ENCODE results near the gene RASGEF1B.
"Not testable (repeated sequence)": the region's sequence is repeated elsewhere in the genome, so short reads cannot be mapped to it uniquely, and the experiment has no call there.

The RASGEF1B gene

DNA sequence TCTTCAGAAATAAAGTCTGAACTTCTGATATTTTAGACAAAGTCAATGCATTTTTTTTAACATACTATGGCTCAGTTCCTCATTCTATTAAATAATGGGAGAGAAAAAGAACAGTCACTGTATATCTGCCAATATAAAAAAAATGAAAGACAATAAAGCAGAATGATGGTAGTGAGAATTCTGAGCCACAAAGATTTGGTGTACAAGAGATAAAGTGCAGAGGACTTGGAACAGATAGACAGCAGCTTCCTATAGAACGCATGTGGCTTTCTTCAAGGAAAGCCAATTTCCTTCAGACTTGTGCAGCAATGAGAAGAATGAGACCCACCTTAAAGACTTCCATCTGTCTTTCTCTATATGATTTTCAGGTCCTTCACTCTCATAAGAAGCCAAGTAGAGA lies 39.7 kb downstream of the RASGEF1B start:
- no peak for DNase-seq (ENCODE audit: low spot score)

DNA sequence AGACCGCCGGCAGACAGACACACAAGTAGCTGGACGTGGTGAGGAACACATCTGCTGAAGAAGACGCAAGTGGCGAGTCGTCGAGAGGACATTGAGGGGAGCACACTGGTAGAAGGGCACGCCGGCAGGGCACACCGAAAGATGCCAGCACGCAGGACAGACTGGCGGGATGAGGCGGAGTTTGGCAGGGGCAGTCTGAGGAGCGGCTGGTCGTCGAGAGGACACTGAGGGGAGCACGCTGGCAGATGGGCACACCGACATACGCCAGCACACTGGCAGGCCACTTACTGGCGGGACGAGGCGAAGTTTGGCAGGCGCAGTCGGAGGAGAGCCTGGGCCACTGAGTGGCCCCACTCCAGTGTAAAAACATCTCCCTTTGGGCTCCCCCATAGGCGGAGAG lies 42.1 kb downstream of the RASGEF1B start:
- DNase-seq (ENCODE audit: low spot score), result no peak

DNA sequence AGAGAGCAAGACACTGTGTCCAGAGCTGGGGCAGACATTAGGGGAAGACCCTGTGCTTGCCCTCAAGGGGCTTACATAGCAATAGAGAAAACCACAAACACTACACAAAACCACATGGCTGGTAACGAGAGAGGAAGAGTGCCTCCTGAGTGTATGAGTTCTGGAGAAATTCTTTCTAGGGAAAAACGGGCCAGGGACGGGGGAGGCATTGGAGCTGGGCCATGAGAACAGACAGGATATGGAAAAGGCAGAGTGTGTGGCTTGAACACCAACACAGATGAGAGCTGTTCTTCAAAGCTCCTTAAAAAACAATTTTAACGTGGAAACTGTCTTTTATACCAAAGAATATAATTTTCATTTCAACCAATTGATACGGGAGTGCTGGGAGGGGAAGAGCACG lies 42.7 kb downstream of the RASGEF1B start:
- DNase-seq (ENCODE audit: low spot score), result no peak

DNA sequence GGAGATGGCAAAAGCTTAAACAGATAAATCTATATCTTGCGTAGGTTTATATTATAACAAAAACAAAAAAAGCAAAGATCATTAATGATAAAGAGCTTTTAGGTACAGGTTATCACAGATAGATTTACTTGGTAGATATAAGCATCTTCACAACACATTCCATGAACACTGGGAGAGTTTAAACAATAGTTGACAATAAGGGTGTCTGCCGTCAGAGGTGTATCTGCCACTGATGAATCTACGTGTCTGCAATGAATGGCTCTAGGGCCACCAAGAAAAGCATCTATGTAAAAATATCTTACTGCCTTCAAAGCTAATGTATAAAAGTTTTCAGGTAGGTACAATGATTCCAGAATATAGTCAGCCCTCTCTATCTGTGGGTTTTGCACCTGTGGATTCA lies 43.7 kb downstream of the RASGEF1B start:
- no peak for DNase-seq (ENCODE audit: low spot score)

DNA sequence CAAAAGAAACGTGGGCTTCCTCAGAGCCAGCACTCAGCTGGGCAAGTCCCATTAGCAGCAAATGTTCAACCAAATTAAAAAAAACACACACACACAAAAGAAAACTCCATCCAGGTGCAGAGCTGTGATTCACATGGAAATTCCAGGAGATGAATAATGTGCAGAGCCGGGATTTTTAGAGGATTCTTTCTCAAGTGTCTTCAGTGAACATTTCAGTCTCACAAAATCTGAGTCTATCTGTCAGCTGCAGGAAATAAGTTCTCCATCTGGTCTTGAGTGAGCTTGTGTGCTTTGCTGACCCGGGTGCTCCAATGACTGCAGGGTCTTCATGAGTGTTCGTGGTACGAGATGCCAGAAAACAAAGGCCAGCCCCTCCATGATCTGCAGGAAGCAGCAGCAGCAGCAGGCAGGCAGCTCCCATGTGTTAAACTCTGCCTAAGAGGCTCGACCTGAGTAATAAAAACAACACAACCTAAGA lies 44.3 kb downstream of the RASGEF1B start:
- DNase-seq (ENCODE audit: low spot score), result no peak

DNA sequence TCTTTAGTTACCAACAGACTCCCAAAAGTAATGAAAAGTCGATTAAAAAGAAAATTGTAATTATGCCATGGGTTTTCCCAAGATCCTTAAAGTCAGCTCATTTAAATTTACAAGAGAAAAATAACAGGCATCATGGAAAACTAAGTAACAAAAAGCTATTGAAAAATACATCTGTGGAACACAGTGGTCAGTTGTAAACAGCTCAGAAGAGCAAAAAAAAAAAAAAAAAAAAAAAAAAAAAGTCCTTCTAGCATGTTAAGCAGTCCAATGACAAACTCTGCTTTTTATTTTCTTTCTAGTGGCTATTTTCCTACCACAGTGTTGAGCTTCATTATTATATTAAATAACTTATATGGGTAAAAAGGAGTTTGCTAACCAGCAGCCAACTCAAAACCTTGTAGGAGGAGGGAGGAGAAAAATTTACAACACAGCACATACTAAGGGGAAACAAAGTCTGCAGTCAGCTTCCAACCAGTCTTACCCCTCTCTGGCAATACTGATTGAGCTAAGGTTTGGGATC lies 44.9 kb downstream of the RASGEF1B start:
- DNase-seq (ENCODE audit: low spot score), result peak; percentile 73

DNA sequence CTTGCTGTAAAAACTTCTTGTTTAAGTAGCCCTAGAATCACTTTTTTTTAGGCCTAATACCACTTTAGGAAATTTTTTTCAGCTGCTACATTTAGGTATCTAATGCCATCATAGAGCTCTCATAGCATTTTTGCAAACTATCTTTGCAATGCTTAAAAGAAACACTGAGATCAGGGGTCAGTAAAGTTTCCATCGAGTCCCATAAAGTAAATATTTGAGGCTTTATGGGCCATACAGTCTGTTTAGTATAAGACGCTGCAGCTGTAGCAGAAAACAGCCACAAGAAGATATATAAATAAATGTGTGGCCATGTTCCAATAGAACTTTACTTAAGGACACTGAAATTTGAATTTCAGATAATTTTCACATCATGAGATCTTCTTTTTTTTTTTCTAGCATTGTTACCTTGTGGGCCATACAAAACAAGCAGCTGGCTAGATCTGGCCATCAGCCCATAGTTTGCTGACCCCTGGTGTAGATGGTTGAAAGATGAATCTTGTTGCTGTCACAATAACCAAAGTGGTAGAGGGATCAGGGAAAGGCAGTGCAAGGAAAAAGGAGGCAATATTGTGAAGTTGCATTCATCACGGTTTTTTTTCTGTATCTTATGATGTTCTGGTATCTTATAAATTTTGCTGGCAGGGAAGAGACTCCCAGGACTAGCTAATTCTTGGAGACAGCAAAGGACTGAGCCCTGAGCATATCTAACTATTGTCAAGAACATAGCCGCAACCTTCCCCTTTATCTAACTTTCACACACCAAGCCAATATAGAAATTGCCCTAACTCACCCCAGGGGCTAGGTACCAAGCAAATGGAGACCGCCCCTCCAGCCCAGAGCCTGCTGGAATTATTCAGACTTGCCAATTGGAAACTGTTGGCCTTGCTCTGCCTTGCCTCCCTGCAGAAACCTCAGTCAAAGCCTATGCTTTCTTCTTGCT lies 46.6 kb downstream of the RASGEF1B start:
- no peak for DNase-seq (ENCODE audit: low spot score)

DNA sequence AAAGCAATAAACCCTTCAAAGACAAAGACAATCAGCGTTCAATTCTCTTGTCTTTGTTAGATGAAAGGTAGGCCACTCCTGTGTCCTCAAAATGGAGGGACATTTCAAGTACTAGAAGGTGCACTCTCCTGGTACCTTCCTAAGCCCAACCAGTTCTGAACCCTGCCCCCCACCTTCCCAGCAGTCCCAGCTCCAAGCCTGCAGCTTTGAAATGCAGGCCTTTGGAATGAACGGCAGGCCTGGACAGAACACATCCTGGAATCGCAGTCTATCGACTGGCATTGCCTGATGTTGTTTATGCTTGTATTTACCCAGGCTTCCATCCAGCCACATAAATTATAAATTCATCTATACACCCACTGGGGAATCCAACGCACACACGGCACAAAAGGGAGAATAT lies 47.4 kb downstream of the RASGEF1B start:
- no peak for DNase-seq (ENCODE audit: low spot score)

DNA sequence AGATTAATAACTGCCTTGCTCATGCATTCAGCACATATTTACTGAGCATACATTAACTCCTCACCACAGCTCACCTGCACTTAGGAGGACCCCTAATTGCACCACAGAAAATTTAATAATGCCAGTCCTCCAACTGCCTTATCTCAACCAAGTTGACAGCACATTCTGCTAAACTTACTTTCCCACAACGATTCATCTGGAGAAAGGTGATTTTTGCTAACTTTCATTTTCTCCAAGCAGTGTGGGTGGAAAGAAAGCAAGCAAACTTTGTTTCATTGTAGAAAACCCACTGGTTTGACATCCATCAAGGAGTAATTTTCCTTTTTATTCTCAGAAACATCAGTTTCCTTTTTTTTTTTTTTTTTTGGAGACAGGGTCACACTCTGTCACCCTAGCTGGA lies 49.1 kb downstream of the RASGEF1B start:
- no peak for DNase-seq (ENCODE audit: low spot score)

DNA sequence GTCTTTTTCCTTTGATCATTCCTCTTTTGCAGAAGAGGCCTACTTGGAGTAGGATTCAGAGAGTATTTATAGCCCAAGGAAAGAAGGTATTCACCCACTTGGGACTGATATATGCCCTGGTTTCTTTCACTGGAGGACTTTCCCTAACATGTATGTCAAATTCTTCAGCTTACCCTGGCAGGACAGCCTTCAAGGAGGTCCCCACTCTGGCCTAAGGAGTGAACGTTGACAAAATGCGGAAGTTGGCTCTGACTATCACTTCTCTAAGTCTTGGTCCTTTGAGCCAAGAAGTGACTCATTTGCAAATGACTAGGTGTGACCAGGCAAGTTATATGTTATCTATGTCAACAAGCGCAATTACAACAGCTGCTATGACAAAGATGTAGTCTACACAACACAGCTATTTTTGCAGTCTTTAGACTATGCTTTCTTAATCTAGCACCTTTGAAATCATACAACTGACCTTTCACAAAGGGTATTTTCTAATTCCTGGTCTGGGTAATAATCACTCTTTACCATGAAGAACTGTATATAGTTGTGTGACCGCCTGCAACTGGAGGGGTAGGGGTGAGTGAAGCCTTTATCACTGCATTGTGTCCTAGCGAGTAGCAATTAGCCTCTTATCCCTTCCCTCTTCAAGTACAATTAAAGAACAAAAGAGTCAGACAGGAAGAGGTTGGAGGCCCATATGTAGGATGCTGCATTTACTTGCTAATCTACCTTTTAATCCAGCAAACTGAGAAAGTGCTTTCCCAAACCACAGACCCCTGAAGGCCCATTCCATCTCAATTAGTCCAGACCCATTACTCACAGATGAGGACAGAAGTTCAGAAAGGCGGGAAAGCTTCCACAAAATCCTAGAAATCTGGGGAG lies 50.1 kb downstream of the RASGEF1B start:
- DNase-seq (ENCODE audit: low spot score), result no peak

DNA sequence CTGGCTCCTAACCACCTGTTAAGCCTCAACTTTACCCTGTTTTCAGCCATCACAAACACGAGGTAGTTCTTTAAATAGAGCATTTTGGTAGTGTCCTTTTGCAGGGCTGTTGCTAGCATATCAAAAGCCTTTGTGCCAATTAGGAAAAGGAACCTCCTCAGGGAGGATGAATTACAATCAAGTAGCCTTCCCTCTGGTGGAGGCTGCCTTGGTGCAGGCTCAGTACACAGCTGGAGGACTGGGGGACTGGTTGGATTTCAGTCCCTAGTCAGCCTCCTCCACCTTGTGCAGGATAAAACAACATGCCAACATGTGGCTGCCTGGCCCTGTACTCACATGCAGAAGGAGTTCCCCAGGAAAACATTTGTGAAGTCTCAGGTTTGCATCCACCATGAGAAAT lies 53.1 kb downstream of the RASGEF1B start:
- no peak for DNase-seq (ENCODE audit: low spot score)

DNA sequence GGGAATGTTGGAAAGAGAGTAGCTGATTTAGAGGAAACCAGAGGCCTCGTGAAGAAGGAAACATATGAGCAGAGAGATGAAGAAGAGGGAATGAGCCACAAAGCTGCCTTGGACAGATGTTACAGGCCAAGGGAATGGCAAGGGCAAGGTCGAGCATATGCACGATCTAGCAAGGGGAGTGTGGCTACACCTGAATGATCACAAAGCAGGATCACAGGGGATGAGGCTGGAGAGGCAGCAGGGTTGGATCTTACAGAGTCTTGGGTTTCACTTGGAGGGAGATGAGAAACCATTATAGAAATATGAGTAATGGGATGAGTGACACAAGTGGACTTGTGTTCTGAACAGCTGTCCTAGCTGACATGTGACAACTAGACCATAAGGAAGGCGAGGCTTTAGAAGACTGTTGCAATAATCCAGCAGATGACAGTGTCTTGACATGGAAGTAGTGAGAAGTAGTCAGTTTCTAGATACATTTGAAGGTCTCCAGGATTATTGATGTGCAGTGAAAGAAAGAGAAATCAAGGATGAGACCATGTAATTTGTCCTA lies 58.7 kb downstream of the RASGEF1B start:
- DNase-seq (ENCODE audit: low spot score), result no peak

DNA sequence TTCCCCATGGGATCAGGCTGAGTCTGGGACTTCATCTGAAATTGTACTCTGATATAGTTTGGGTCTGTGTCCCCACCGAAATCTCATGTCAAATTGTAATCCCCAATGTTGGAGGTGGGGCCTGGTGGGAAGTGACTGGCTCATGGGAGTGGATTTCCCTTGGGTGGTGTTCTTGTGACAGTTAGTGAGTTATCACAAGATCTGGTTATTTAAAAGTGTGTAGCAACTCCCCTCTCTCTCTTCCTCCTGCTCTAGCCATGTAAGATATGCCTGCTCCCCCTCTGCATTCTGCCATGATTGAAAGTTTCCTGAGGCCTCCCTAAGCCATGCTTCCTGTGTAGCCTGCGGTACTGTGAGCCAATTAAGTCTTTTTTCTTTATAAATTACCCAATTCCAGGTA lies 61.0 kb downstream of the RASGEF1B start:
- no peak for DNase-seq (ENCODE audit: low spot score)

DNA sequence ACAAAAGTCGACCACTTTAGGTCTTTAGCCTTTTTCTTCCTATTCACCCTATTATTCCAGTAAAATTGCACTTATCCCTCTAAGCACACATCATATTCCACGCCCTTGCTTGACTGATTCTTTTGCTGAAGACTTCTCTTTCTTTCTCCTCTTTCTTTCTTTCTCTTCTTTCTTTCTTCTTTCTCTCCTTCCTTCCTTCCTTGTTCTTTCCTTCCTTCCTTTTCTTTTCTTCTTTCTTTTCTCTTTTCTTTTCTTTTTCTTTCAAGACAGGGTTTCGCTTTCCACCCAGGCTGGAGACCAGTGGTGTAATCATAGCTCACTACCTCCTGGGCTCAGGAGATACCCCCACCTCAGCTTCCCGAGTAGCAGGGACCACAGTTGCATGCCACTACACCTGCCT lies 61.9 kb downstream of the RASGEF1B start:
- no peak for DNase-seq (ENCODE audit: low spot score)

DNA sequence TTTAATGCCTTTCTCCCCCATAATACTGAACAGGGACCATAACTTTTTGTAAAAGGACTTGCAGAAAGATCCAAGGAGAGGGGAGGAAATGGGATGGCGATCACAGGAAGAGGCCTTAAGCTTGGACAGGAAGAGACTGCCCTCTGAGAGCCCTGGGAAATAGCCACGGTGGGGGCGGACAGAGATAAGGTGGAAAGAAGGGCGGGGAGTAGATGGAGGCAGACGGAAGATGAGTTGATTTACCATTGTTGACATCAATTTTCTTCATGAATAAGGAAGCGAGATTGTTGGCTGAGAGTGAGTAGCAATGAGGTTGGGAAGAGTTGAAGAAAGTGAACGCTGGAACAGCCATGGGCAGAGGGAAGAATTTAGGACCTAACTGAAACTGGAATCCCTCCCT lies 63.4 kb downstream of the RASGEF1B start:
- DNase-seq (ENCODE audit: low spot score), result no peak

DNA sequence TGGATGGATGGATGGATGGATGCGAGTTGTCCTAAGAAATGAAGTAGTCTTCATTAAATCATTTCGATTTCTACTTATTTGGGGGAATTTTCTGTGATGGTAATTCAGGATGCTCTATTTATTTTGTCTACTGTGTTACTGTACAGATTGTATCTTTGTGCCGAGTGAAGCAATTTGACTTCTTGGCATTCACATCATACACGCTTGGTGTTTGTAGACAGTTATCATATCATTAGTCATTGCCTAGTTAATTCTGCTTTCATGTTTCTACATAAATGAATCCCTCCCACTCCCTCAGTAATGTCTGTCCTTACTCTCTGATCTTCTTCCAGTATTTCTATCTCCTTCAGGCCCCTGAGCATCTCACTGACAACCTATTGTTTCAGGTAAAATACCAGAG lies 64.0 kb downstream of the RASGEF1B start:
- DNase-seq (ENCODE audit: low spot score), result no peak

DNA sequence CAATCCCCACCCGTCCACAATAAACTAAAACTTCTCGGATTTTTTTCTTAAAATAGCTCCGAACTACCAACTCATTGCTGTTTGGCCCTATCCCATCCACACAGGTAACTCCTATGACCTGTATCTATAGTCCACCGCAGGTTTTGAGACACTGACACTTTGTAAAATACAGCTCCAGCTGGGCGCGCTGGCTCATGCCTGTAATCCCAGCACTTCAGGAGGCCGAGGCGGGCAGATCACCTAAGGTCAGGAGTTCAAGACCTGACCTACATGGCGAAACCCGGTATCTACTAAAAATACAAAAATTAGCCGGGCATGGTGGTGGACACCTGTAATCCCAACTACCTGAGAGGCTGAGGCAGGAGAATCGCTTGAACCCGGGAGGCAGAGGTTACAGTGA lies 65.2 kb downstream of the RASGEF1B start:
- not testable (repeated sequence) for DNase-seq (ENCODE audit: low spot score)

DNA sequence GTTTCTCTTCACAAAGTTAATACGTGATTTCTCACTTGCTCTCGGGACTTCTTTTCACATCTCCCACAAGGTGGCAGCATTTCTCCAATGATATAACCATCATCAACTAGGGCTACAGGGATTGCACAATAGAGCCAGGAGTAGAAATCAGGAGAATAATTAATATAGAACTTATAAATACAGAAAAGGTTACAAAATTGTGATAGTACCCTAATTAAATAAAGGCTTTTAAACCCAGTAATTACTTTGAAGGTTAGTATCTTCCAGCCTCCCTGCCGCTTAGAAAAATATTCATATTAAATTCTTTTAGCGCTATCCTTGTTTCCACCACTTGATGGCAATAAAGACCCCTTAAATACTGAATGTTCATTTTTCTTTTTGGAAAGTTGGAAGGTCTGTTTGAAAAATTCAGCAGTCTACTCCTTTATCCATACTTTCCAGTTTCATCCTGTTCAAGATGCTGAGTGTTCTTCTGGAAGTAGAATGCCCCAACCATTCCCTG lies 65.8 kb downstream of the RASGEF1B start:
- DNase-seq (ENCODE audit: low spot score), result peak; percentile 87

DNA sequence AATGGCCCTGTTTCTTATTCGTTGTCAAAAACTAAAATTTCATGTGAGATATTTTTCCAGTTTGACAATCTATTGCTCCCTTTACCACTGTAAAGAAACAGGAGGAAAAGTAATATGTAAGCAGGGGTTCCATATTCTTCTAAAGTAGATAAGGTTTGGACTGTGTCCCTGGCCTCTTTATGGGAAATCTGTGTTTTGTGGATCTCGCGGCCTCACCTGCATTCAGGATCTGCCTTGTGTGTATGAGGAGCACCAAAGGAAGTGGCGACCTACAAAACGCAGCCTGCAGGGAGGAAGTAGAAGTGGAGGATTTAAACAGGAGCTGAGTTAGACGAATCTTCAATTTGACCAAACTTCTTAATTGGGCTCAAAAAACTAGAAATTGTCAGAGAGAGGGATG lies 67.0 kb downstream of the RASGEF1B start:
- DNase-seq (ENCODE audit: low spot score), result no peak

DNA sequence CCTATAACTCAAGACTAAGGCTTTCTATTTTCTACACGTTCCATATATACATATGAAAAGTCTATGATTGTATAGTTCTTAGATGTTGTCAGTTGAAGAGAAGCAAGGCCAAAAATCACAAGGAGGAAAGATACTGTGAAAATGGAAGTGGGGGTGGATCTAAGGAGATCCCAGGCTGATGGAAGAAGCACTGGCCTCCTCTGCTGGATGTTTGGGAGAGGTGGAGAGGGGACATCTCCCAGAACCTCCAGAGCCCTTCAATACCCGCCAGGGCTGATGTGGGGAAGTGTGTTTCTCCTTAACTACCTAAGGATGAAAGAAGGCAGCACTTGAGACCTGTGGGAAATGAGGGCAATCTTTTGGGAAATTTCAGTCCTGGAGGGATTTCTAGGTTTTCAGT lies 67.4 kb downstream of the RASGEF1B start:
- DNase-seq (ENCODE audit: low spot score), result no peak

DNA sequence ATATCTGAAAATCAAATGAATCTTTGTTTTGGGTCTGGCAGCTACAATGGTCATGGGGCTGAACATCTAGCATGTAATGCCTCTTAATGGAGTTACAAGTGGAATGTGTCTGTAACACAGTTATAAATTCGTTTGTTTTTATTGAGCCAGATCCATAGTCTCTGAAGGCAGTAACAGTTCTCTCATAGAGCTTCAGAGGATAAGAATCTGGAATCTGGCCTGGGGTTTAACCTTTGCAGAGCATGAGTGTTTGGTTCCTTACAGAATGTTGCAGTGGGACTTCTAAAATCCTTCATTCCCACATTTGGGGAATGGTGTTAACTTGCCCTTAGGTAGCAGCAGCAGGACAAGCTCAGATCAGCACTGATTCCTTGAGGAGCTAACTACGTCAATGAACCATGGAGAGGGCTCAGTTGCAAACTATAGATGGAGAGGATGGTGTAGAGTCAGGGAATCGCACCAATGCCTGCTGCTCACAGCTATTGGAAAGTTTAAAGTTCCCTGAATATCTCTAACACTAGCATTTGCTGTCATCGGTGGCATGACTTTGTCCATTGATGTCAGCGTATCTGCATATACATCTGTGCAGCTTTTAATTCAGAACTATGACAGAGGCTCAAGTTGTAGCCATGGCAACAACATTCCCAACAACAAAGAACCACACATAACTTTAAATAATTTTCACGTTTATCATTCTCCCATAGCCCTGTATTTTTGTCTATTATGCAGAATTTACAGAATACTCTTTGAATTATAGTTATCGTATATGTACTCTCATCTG lies 72.2 kb downstream of the RASGEF1B start:
- no peak for DNase-seq (ENCODE audit: low spot score)

All from globus pallidus (tissue), 1 donor.